PFSK-1 (cell line): Measurements from ENCODE around the gene ITFG2.

Source experiments
- FOXP2 ChIP-seq: optimal IDR thresholded peaks from 2 replicates; pipeline ENCODE3; 2011; ENCODE audit warnings: borderline replicate concordance, control low read depth, inconsistent platforms; ENCODE audit not compliant: insufficient read depth; ENCODE audit errors: extremely low read length, extremely low read depth
- POLR2AphosphoS5 ChIP-seq: IDR thresholded peaks from 2 replicates; pipeline ENCODE4 v1.6.1; 2012; ENCODE audit warnings: low read depth, mild to moderate bottlenecking, control low read depth, low read length, moderate library complexity
- SIN3A ChIP-seq: IDR thresholded peaks from 2 replicates; pipeline ENCODE4 v1.6.1; 2012; ENCODE audit warnings: mild to moderate bottlenecking, low read length, moderate library complexity, borderline replicate concordance; ENCODE audit not compliant: insufficient read depth
- TAF1 ChIP-seq: IDR thresholded peaks from 2 replicates; pipeline ENCODE4 v1.6.1; 2012; ENCODE audit warnings: low read length, control low read depth, borderline replicate concordance; ENCODE audit not compliant: insufficient read depth
- TF ChIP-seq, protein P1 (sequence below), 2 experiments: IDR thresholded peaks; 2 replicates each; pipeline versions ENCODE4 v1.6.1 to v1.8.0; 2011 to 2012; ENCODE audit warnings: low read depth in 2 of 2, low read length in 2 of 2, control low read depth in 1 of 2, inconsistent platforms in 1 of 2, mild to moderate bottlenecking in 1 of 2, moderate library complexity in 1 of 2; ENCODE audit not compliant: insufficient read depth in 1 of 2

ITFG2 gene

DNA sequence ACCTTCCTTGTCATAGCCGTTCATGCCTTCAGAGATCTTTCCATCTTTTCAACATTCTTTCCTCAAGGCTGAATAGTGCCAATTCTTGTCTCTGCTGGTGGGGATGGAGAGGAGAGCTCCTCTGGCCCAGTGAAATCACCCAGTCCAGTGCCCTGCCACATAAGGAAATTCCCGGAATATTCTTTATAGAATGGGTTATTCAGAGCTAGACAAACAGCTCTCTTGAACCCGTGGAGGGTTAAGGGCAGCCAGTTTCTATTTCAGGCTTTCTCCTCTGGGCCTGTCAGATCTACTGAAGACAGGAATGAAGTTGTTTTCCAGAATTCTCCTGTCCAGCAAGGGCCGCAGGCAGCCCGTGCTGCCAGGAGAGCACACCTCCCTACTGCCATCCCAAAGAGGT lies 30.5 kb downstream of the ITFG2 start:
- TF ChIP-seq, protein P1, sequence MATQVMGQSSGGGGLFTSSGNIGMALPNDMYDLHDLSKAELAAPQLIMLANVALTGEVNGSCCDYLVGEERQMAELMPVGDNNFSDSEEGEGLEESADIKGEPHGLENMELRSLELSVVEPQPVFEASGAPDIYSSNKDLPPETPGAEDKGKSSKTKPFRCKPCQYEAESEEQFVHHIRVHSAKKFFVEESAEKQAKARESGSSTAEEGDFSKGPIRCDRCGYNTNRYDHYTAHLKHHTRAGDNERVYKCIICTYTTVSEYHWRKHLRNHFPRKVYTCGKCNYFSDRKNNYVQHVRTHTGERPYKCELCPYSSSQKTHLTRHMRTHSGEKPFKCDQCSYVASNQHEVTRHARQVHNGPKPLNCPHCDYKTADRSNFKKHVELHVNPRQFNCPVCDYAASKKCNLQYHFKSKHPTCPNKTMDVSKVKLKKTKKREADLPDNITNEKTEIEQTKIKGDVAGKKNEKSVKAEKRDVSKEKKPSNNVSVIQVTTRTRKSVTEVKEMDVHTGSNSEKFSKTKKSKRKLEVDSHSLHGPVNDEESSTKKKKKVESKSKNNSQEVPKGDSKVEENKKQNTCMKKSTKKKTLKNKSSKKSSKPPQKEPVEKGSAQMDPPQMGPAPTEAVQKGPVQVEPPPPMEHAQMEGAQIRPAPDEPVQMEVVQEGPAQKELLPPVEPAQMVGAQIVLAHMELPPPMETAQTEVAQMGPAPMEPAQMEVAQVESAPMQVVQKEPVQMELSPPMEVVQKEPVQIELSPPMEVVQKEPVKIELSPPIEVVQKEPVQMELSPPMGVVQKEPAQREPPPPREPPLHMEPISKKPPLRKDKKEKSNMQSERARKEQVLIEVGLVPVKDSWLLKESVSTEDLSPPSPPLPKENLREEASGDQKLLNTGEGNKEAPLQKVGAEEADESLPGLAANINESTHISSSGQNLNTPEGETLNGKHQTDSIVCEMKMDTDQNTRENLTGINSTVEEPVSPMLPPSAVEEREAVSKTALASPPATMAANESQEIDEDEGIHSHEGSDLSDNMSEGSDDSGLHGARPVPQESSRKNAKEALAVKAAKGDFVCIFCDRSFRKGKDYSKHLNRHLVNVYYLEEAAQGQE (IDR thresholded peaks at IDR 0.05; ENCODE audit: insufficient read depth in 1 of 2, low read depth in 2 of 2, low read length in 2 of 2): no peak
- TF ChIP-seq POLR2AphosphoS5: no peak
- no peak for TF ChIP-seq SIN3A
- TF ChIP-seq TAF1: no peak
- no peak for TF ChIP-seq FOXP2

DNA sequence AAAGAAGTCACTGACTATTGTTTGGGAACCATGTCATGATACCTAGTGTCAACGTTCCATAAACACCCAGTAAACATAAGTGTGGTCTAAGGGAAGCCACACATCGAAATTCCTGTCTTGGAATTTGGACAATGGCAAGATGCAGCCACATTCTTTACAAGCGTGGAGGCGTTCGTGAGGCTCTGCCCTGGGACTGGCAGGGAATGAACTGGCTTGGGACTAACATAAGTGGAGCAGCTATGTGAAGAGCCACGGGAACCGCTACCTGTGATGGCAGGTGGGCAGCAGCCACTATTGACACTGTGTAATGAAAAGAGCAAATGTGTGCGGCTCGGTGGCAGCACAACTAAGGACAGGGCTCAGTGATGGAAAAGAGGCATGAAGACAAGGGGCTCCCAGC lies 32.3 kb downstream of the ITFG2 start:
- TF ChIP-seq TAF1: no peak
- TF ChIP-seq POLR2AphosphoS5: no peak

DNA sequence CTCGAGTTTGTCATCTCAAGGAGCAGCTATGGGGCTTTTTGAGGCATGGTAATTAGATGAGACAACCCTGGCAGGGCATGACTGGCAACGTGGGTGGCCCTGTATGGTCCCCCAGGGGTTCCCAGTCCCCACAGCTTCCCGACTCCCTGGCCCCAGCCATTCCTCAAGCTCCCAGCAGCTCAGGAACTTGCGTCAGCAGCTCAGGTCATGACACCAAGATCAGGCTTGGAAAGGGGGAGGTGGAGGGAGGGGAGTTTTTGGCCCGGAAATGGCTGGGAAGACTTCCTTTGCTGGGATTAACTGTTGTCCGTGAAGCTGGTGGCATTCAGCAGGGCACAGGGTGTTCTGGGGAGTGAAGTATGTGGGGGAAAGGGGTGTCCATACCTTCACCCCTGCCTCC lies 32.8 kb downstream of the ITFG2 start:
- peak; percentile 30 for TF ChIP-seq FOXP2
- TF ChIP-seq, protein P1 (IDR thresholded peaks at IDR 0.05; ENCODE audit: insufficient read depth in 1 of 2, low read depth in 2 of 2, low read length in 2 of 2): no peak

DNA sequence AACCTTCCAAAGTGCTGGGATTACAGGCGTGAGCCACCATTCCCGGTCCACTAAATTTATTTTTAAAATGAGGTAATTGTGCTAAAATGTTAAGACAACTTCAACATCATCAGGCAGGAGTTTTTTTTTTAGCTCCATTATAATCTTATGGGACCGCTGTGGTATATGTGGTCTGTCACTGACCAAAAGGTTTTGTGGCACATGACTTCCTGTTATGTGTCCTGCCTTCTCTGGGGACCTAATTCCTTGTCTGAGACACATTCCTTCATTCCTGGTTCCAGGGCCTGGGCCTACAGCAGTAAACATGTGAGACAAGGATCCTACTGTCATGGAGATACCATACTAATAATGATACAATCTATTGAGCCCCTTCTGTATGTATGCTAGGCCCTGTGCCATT lies 39.5 kb downstream of the ITFG2 start:
- TF ChIP-seq POLR2AphosphoS5 (no peak), TAF1 (no peak), FOXP2 (no peak), SIN3A (no peak)
- TF ChIP-seq, protein P1 (IDR thresholded peaks at IDR 0.05; ENCODE audit: insufficient read depth in 1 of 2, low read depth in 2 of 2, low read length in 2 of 2): no peak

DNA sequence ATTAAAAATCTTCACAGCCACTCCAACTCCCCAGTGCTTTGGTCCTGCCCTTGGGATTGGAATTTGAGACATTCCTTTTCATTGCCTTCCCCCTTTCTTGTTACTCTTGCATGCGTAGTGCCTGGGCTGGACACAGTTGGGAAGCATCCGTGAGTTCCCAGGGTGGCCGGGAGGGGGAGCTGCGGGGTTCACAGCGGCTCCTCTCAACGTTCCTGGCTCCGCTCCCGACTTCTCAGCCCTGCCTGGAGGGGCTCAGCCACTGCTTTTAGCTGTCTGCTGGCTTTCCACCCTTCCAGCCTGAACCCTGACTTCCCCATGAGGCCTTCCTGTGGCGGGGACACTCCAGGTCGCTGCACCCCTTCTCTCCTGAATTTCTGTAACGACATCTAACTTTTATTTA lies 41.2 kb downstream of the ITFG2 start:
- TF ChIP-seq SIN3A (no peak), TAF1 (no peak), FOXP2 (no peak), POLR2AphosphoS5 (no peak)
- TF ChIP-seq, protein P1 (IDR thresholded peaks at IDR 0.05; ENCODE audit: insufficient read depth in 1 of 2, low read depth in 2 of 2, low read length in 2 of 2): no peak
